OCI-LY1 (cell line): ENCODE results near the gene ADGRG3.
"Not testable (repeated sequence)": the region's sequence is repeated elsewhere in the genome, so short reads cannot be mapped to it uniquely, and the experiment has no call there.

Experiments
- CTCF ChIP-seq: fragments of 200-600 bp; sonication (generic), shearing (Covaris generic); IDR thresholded peaks from 2 replicates; pipeline ENCODE4 v1.5.1; 2017; ENCODE audit warnings: mild to moderate bottlenecking, antibody characterized with exemption, low read length, moderate library complexity, mixed read lengths
- EZH2 ChIP-seq: fragments of 200-600 bp; sonication (generic), shearing (Covaris generic); IDR thresholded peaks from 2 replicates; pipeline ENCODE4 v1.8.0; 2017; ENCODE audit warnings: borderline replicate concordance, mixed run types, mild to moderate bottlenecking, antibody characterized with exemption, low read length, moderate library complexity, mixed read lengths

- TF ChIP-seq CTCF, EZH2: not testable (repeated sequence)
Observed at GRCh38 chr16:57729852-57730251, 61.7 kb downstream of the ADGRG3 start.
